ENCODE data around the gene SUGT1. TPM values are rescaled to one million over a fixed set of nuclear protein-coding genes. Genes with fewer than 3 reads are reported as not detected.
"Not testable (repeated sequence)": the region's sequence is repeated elsewhere in the genome, so short reads cannot be mapped to it uniquely, and the experiment has no call there.

SUGT1 gene
- total and polyA plus RNA-seq, 2 donors (not counting 3 experiments of a cell fraction or from before 2014, with no cell fraction given), result 21.7 to 78.8 TPM

DNA sequence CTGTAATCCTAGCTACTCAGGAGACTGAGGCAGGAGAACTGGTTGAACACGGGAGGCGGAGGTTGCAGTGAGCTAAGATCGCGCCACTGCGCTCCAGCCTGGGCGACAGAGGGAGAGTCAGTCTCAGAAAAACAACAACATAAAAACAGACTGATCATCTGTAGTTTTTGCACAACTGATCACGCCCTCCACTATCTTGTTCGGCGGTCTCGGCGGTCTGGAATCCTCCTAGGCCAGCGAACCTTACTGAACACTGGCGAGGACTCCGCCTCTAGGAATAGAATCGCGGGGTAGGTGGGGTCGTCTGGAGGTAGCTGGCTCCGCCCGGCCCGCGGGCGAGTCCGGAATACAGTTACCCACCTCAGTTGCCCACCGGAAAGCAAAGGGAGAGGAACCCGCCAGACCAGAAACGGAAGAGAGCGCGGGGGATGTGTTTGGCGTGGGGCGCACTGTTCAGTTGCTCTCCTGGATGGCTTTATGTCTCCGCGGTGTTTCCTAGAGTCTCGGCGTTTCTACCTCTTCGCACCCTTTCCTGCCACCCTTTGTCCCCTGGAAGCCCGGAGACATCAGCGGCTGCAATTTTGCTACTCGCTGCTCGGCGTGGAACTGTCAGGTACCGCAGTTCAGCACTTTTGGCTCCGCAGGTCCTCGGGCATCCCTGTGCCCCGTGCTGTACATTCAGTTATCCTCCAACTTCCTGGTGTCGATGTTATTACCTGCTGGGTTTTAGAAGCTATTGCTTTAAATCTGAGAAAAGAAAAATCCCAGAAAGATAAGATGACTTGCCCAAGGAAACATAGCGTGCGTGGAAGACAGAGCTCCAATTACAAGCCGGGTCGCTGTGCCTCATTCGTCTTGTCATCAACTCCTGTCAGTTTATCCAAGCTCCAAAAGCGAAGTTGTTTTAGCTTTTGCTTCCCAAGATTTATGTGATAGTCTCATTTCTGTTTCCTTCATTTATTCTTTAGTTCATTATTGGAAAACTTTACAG, 35.3 kb upstream of the SUGT1 start:
- POLR2A ChIA-PET, result interaction anchor here (1.7 to 2.2 kb wide), 2 partner anchors 17 to 36 kb away, joined by 6 to 14 read pairs; partner anchors contain the start of gene SUGT1
- H3K4me2 ChIP-seq (ENCODE audit: insufficient read depth, low read length), result peak overlapping the region; percentile 90

DNA sequence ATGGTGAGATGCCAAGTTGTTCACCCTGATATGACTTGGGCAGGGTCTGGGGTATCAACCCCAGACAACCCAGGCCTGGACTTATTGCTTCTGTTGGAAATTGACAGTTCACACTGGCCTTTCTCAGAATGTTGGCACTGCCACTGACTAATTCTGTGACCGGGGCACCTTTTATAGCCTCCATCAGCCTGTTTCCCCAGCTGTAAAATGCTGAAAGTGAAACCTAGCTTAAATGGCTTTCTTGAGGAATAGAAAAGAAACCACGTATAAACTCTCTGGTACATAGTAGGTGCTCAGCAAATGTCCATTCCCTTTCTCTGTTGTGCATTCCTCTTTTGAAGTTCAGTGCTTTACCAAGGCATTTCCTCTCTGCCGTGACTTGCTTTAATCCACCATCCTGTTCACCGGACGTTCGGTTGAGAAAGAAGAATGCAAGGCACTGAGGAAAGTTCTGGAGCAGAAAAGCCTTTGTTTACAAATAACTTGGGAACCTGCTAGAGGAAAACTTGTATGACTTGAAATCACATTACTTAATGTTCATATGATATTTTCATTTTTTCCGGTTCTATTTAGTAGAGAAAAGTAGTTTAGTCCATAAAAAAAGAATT, 21.4 kb upstream of the SUGT1 start:
- H3K9me3 ChIP-seq (replicated peaks; ENCODE audit: control insufficient read depth, insufficient read depth, low read length); H3K27me3 ChIP-seq (ENCODE audit: control insufficient read depth in 2 of 2, insufficient read depth in 2 of 2, low read length in 2 of 2); dilution Hi-C loops (cut with MboI; ENCODE audit: extremely low pct_ligation_motif_present, low sequenced_read_pairs); H4K20me1 ChIP-seq (replicated peaks; ENCODE audit: control insufficient read depth, extremely low read depth, insufficient read depth, low read length); H3K79me2 ChIP-seq (ENCODE audit: control insufficient read depth, insufficient read depth, low read length); H3K9me1 ChIP-seq (replicated peaks; ENCODE audit: control insufficient read depth, extremely low read depth, insufficient read depth, low read length); POLR2A ChIA-PET; BruUV-seq (replicated peaks): not testable (repeated sequence)
- H3K27ac ChIP-seq (ENCODE audit: insufficient read depth, low read depth, low read length), result peak overlapping the region; percentile 65
- DNase-seq (ENCODE audit: low read depth, low spot score) (peak; percentile 71), FAIRE-seq (peak; percentile 82)
- H3K9ac ChIP-seq (replicated peaks; ENCODE audit: extremely low read depth, insufficient read depth, low read length), result peak overlapping the region; percentile 55
- CTCF ChIA-PET, result interaction anchor here (0.9 to 1.1 kb wide), 2 partner anchors 9 to 21 kb away, joined by 3 to 4 read pairs; partner anchors contain the start of gene SUGT1
- peak overlapping the region; percentile 83 for H2AFZ ChIP-seq (ENCODE audit: low read depth, low read length)
- H3K4me3 ChIP-seq (replicated peaks in 1 of 3; ENCODE audit: insufficient read depth in 1 of 3, low read depth in 1 of 3, low read length in 3 of 3), result peak overlapping the region in 1 of 3 experiments; percentile 48
- H3K4me1 ChIP-seq (ENCODE audit: control insufficient read depth, extremely low read depth, insufficient read depth, low read length), result peaks cover 11% of the 10 kb centered on the region
- H3K4me2 ChIP-seq (ENCODE audit: insufficient read depth, low read length), result peak overlapping the region; percentile 94
- intact Hi-C loops (cut with micrococcal nuclease), result loop anchor here (1.0 to 2.0 kb wide), 2 partner anchors 21 to 60 kb away; partner anchors contain the start of gene SUGT1
- peaks cover 0 to 11% of the 10 kb centered on the region in 2 experiments for H3K36me3 ChIP-seq (ENCODE audit: control insufficient read depth in 2 of 2, extremely low read depth in 1 of 2, insufficient read depth in 2 of 2, low read length in 2 of 2)

More for the DNA sequence above, 35.3 kb upstream of the SUGT1 start:
- no peaks in the 10 kb centered on the region for H3K9me1 ChIP-seq (replicated peaks; ENCODE audit: control insufficient read depth, extremely low read depth, insufficient read depth, low read length)
- TSS peak; percentile 78 for BruUV-seq (replicated peaks)
- FAIRE-seq (peak; percentile 85), DNase-seq (ENCODE audit: low read depth, low spot score) (peak; percentile 62)
- intact Hi-C loops (cut with micrococcal nuclease) (loop anchor here (1.0 to 5.0 kb wide), 2 partner anchors 35 to 45 kb away; partner anchors contain the start of gene SUGT1), dilution Hi-C loops (cut with MboI; ENCODE audit: extremely low pct_ligation_motif_present, low sequenced_read_pairs) (no loop called here)
- peak overlapping the region; percentile 82 for H2AFZ ChIP-seq (ENCODE audit: low read depth, low read length)
- peak overlapping the region; percentile 45 to 98 (median 94) for H3K4me3 ChIP-seq (replicated peaks in 1 of 3; ENCODE audit: insufficient read depth in 1 of 3, low read depth in 1 of 3, low read length in 3 of 3)
- H3K27me3 ChIP-seq (ENCODE audit: control insufficient read depth in 2 of 2, insufficient read depth in 2 of 2, low read length in 2 of 2), result no peaks in the 10 kb centered on the region
- no peak for TF ChIP-seq EZH2 (IDR thresholded peaks at IDR 0.05; ENCODE audit: borderline replicate concordance, low read depth, low read length, severe bottlenecking)
- no peak for TF ChIP-seq JUN (IDR thresholded peaks at IDR 0.05; ENCODE audit: borderline replicate concordance, insufficient read depth, insufficient read length, low read depth)
- TF ChIP-seq, protein P1, sequence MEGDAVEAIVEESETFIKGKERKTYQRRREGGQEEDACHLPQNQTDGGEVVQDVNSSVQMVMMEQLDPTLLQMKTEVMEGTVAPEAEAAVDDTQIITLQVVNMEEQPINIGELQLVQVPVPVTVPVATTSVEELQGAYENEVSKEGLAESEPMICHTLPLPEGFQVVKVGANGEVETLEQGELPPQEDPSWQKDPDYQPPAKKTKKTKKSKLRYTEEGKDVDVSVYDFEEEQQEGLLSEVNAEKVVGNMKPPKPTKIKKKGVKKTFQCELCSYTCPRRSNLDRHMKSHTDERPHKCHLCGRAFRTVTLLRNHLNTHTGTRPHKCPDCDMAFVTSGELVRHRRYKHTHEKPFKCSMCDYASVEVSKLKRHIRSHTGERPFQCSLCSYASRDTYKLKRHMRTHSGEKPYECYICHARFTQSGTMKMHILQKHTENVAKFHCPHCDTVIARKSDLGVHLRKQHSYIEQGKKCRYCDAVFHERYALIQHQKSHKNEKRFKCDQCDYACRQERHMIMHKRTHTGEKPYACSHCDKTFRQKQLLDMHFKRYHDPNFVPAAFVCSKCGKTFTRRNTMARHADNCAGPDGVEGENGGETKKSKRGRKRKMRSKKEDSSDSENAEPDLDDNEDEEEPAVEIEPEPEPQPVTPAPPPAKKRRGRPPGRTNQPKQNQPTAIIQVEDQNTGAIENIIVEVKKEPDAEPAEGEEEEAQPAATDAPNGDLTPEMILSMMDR (IDR thresholded peaks at IDR 0.05; ENCODE audit: extremely low read depth in 1 of 2, insufficient read depth in 1 of 2, low read depth in 1 of 2, low read length in 2 of 2), result no peak
- no peak for TF ChIP-seq FOS (IDR thresholded peaks at IDR 0.05; ENCODE audit: borderline replicate concordance, insufficient read depth, low read length)
- TF ChIP-seq, protein P2, sequence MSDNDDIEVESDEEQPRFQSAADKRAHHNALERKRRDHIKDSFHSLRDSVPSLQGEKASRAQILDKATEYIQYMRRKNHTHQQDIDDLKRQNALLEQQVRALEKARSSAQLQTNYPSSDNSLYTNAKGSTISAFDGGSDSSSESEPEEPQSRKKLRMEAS (IDR thresholded peaks at IDR 0.05; ENCODE audit: insufficient read depth, insufficient read length), result no peak
- no peak for TF ChIP-seq MYC (IDR thresholded peaks at IDR 0.05; ENCODE audit: low read depth, low read length)
- peak; percentile 79 for TF ChIP-seq POLR2AphosphoS5 (IDR thresholded peaks at IDR 0.05; ENCODE audit: insufficient read depth, low read depth, low read length)
- peak; percentile 65 for TF ChIP-seq POLR2A (IDR thresholded peaks at IDR 0.05; ENCODE audit: low read depth, low read length)
- TF ChIP-seq GATA2 (IDR thresholded peaks at IDR 0.05; ENCODE audit: insufficient read depth, insufficient read length, low read depth, low read length), result no peak
- H3K36me3 ChIP-seq (ENCODE audit: control insufficient read depth in 2 of 2, extremely low read depth in 1 of 2, insufficient read depth in 2 of 2, low read length in 2 of 2), result no peaks in the 10 kb centered on the region
- no peaks in the 10 kb centered on the region for H4K20me1 ChIP-seq (replicated peaks; ENCODE audit: control insufficient read depth, extremely low read depth, insufficient read depth, low read length)
- peak overlapping the region; percentile 61 for H3K27ac ChIP-seq (ENCODE audit: insufficient read depth, low read depth, low read length)
- H3K9me3 ChIP-seq (replicated peaks; ENCODE audit: control insufficient read depth, insufficient read depth, low read length), result no peaks in the 10 kb centered on the region
- peak overlapping the region; percentile 67 for H3K9ac ChIP-seq (replicated peaks; ENCODE audit: extremely low read depth, insufficient read depth, low read length)
- CTCF ChIA-PET, result interaction anchor here (1.0 to 2.3 kb wide), 9 partner anchors 8 to 351 kb away, joined by 3 to 24 read pairs (median 4); partner anchors contain the start of gene SUGT1
- H3K4me1 ChIP-seq (ENCODE audit: control insufficient read depth, extremely low read depth, insufficient read depth, low read length), result peaks cover 12% of the 10 kb centered on the region
- peaks cover 46% of the 10 kb centered on the region for H3K79me2 ChIP-seq (ENCODE audit: control insufficient read depth, insufficient read depth, low read length)

All from endothelial cell of umbilical vein (primary cell).